ENCODE data around the gene MAOB.

DNA sequence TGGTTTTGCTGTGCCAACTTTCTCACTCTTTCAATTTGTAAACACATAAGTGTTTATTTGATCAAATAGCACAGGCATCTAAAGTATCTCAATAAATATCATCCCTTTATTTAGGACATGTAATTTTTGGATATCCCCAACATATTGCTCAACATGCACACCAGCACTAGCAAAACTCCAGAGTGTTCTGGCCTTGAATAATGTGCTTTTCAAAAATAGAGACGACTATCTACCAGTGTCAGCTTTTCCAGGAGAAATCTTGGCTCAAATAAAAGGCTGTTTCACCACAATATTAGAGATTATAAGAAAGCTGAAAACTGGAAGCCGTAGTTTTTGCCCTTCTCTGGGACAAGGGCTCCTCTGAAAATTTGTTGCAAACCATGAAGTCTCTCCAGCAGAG lies 67.0 kb downstream of the MAOB start:
- TF ChIP-seq, protein P1, sequence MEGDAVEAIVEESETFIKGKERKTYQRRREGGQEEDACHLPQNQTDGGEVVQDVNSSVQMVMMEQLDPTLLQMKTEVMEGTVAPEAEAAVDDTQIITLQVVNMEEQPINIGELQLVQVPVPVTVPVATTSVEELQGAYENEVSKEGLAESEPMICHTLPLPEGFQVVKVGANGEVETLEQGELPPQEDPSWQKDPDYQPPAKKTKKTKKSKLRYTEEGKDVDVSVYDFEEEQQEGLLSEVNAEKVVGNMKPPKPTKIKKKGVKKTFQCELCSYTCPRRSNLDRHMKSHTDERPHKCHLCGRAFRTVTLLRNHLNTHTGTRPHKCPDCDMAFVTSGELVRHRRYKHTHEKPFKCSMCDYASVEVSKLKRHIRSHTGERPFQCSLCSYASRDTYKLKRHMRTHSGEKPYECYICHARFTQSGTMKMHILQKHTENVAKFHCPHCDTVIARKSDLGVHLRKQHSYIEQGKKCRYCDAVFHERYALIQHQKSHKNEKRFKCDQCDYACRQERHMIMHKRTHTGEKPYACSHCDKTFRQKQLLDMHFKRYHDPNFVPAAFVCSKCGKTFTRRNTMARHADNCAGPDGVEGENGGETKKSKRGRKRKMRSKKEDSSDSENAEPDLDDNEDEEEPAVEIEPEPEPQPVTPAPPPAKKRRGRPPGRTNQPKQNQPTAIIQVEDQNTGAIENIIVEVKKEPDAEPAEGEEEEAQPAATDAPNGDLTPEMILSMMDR (IDR thresholded peaks at IDR 0.05; ENCODE audit: low read length), result no peak
- TF ChIP-seq EZH2 (IDR thresholded peaks at IDR 0.05; ENCODE audit: borderline replicate concordance, low read length), result no peak
